ENCODE measurements around the gene PTOV1.

DNA sequence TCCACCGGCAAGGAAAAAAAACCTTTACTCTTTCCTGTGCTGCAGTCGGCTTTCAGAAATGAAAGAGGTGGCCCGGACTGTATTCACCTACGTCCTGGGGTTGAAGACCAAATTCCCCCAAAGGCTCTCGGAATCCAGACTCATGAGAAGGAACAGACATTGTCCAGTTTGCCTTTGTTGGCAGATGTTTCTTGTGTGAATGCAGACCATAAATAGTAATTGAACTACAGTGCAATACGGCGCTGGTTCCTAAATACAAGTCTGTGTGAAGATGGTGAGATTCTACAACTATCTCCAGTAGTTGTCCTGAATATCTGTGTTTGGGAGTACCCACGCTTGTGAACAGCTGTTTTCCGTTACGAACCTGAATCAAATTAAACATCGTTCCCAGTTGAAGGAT is 11.2 kb upstream of the PTOV1 start:
- TF ChIP-seq, protein P1, sequence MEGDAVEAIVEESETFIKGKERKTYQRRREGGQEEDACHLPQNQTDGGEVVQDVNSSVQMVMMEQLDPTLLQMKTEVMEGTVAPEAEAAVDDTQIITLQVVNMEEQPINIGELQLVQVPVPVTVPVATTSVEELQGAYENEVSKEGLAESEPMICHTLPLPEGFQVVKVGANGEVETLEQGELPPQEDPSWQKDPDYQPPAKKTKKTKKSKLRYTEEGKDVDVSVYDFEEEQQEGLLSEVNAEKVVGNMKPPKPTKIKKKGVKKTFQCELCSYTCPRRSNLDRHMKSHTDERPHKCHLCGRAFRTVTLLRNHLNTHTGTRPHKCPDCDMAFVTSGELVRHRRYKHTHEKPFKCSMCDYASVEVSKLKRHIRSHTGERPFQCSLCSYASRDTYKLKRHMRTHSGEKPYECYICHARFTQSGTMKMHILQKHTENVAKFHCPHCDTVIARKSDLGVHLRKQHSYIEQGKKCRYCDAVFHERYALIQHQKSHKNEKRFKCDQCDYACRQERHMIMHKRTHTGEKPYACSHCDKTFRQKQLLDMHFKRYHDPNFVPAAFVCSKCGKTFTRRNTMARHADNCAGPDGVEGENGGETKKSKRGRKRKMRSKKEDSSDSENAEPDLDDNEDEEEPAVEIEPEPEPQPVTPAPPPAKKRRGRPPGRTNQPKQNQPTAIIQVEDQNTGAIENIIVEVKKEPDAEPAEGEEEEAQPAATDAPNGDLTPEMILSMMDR (IDR thresholded peaks at IDR 0.05; ENCODE audit: control extremely low read depth in 1 of 3, insufficient read depth in 1 of 3, low read depth in 1 of 3, low read length in 3 of 3) = no peak
- no peak for TF ChIP-seq EP300 (IDR thresholded peaks at IDR 0.05; ENCODE audit: borderline replicate concordance in 1 of 2, low read depth in 2 of 2, low read length in 2 of 2)
- no peak for TF ChIP-seq SRF (IDR thresholded peaks at IDR 0.05; ENCODE audit: low read depth, low read length)
- no peak for TF ChIP-seq POLR2A (IDR thresholded peaks at IDR 0.05; ENCODE audit: control extremely low read depth in 1 of 2, low read depth in 2 of 2, low read length in 2 of 2)
- TF ChIP-seq CBX8 (IDR thresholded peaks at IDR 0.05; ENCODE audit: borderline replicate concordance, low read depth, low read length) = no peak
- TF ChIP-seq, protein P2, sequence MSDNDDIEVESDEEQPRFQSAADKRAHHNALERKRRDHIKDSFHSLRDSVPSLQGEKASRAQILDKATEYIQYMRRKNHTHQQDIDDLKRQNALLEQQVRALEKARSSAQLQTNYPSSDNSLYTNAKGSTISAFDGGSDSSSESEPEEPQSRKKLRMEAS (IDR thresholded peaks at IDR 0.05) = no peak
- no peak for TF ChIP-seq JUND (IDR thresholded peaks at IDR 0.05; ENCODE audit: low read length)
- TF ChIP-seq TAF1 (IDR thresholded peaks at IDR 0.05; ENCODE audit: low read depth, low read length) = no peak
- no peak for TF ChIP-seq EZH2 (IDR thresholded peaks at IDR 0.05; ENCODE audit: low read depth, low read length, severe bottlenecking)

Measured in H1 (cell line).